GM23338 (cell line): Measurements from ENCODE around the gene FAF1. TPM values are rescaled to one million over a fixed set of nuclear protein-coding genes. Genes with fewer than 3 reads are reported as not detected.

Experiments used
- ATAC-seq: fragments of 200-7000 bp; cut with Tn5 transposase; 3 replicates; pipeline ENCODE4 v1.9.1; 2020
- DNase-seq: peaks from one replicate; pipeline ENCODE4 v3.0.0-alpha.2; 2015; ENCODE audit warnings: low spot score
- H2AFZ ChIP-seq: fragments of 200-600 bp; sonication (generic); 2 replicates; pipeline ENCODE4 v1.8.0; 2016; ENCODE audit warnings: antibody characterized with exemption, mild to moderate bottlenecking, moderate library complexity
- H3F3A ChIP-seq: fragments of 200-600 bp; sonication (generic); replicated peaks from 2 replicates; pipeline ENCODE4 v1.8.0; 2017; ENCODE audit warnings: antibody characterized with exemption, mixed run types, low read depth
- H3K27ac ChIP-seq: fragments of 200-600 bp; sonication (generic); 2 replicates; pipeline ENCODE4 v1.6.1; 2016; ENCODE audit warnings: low read depth
- H3K27me3 ChIP-seq: fragments of 200-600 bp; sonication (generic); 2 replicates; pipeline ENCODE4 v1.8.0; 2016; ENCODE audit warnings: mild to moderate bottlenecking, mixed run types, moderate library complexity; ENCODE audit not compliant: insufficient read depth
- H3K36me3 ChIP-seq: fragments of 200-600 bp; sonication (generic); 2 replicates; pipeline ENCODE4 v1.8.0; 2016; ENCODE audit warnings: mild to moderate bottlenecking; ENCODE audit not compliant: insufficient read depth
- H3K4me1 ChIP-seq: fragments of 200-600 bp; sonication (generic); 2 replicates; pipeline ENCODE4 v1.8.0; 2016; ENCODE audit warnings: mild to moderate bottlenecking, moderate library complexity; ENCODE audit not compliant: insufficient read depth
- H3K4me2 ChIP-seq: fragments of 200-600 bp; sonication (generic); 2 replicates; pipeline ENCODE4 v1.7.1; 2017; ENCODE audit warnings: mixed run types
- H3K4me3 ChIP-seq: fragments of 200-600 bp; sonication (generic); 2 replicates; pipeline ENCODE4 v1.6.1; 2016; ENCODE audit warnings: mixed run types
- H3K79me2 ChIP-seq: fragments of 200-600 bp; sonication (generic); replicated peaks from 2 replicates; pipeline ENCODE4 v1.8.0; 2017; ENCODE audit warnings: mild to moderate bottlenecking; ENCODE audit not compliant: insufficient read depth
- H3K9me2 ChIP-seq: fragments of 200-600 bp; sonication (generic); 2 replicates; pipeline ENCODE4 v1.8.0; 2017; ENCODE audit not compliant: insufficient read depth
- H4K20me1 ChIP-seq: fragments of 200-600 bp; sonication (generic); replicated peaks from 2 replicates; pipeline ENCODE4 v1.8.0; 2017; ENCODE audit warnings: mild to moderate bottlenecking; ENCODE audit not compliant: insufficient read depth
- H3K27ac Mint-ChIP-seq: 2 replicates; pipeline ENCODE4 v1.8.0; 2020; ENCODE audit warnings: inconsistent platforms, mild to moderate bottlenecking, moderate library complexity, mixed read lengths
- H3K27me3 Mint-ChIP-seq: 3 replicates; pipeline ENCODE4 v1.8.0; 2022; ENCODE audit warnings: low read depth, mild to moderate bottlenecking, moderate library complexity, mixed read lengths, inconsistent platforms; ENCODE audit not compliant: insufficient read depth, poor library complexity
- H3K36me3 Mint-ChIP-seq: 3 replicates; pipeline ENCODE4 v1.8.0; 2021; ENCODE audit warnings: low read depth, mild to moderate bottlenecking, inconsistent platforms, moderate library complexity, mixed read lengths
- H3K4me1 Mint-ChIP-seq: 3 replicates; pipeline ENCODE4 v1.8.0; 2020; ENCODE audit warnings: mild to moderate bottlenecking, inconsistent platforms, mixed read lengths
- H3K4me3 Mint-ChIP-seq: 3 replicates; pipeline ENCODE4 v1.8.0; 2021; ENCODE audit warnings: moderate library complexity, mild to moderate bottlenecking, inconsistent platforms, mixed read lengths
- H3K9me3 Mint-ChIP-seq: 3 replicates; pipeline ENCODE4 v1.8.0; 2020; ENCODE audit warnings: moderate library complexity, mild to moderate bottlenecking, inconsistent platforms, mixed read lengths
- CREB1 ChIP-seq: fragments of 250-450 bp; sonication (Bioruptor Pico); IDR thresholded peaks from 2 replicates; pipeline ENCODE4 v1.5.0; 2020; ENCODE audit warnings: low read depth, mild to moderate bottlenecking, moderate library complexity
- EZH2 ChIP-seq: fragments of 200-600 bp; sonication (generic); IDR thresholded peaks from one replicate; pipeline ENCODE4 v1.8.0; 2017; ENCODE audit warnings: antibody characterized with exemption, mild to moderate bottlenecking, low read depth; ENCODE audit not compliant: unreplicated experiment
- EZH2phosphoT487 ChIP-seq: fragments of 200-600 bp; sonication (generic); IDR thresholded peaks from one replicate; pipeline ENCODE4 v1.8.1; 2018; ENCODE audit warnings: antibody characterized with exemption; ENCODE audit not compliant: unreplicated experiment
- JUNB ChIP-seq: IDR thresholded peaks from one replicate; pipeline ENCODE4 v1.6.1; 2016; ENCODE audit warnings: antibody characterized with exemption; ENCODE audit not compliant: unreplicated experiment
- POLR2AphosphoS5 ChIP-seq: IDR thresholded peaks from 2 replicates; pipeline ENCODE4 v1.6.1; 2016; ENCODE audit warnings: antibody characterized with exemption, low read depth
- STAT1 ChIP-seq: IDR thresholded peaks from one replicate; pipeline ENCODE4 v1.6.1; 2016; ENCODE audit warnings: antibody characterized with exemption; ENCODE audit not compliant: unreplicated experiment
- ZNF114 ChIP-seq: fragments of 250-450 bp; sonication (Bioruptor Pico); IDR thresholded peaks from 2 replicates; pipeline ENCODE4 v1.5.0; 2020; ENCODE audit warnings: mild to moderate bottlenecking, moderate library complexity
- ZNF331 ChIP-seq: fragments of 250-450 bp; sonication (Bioruptor Pico); IDR thresholded peaks from 2 replicates; pipeline ENCODE4 v1.5.0; 2020; ENCODE audit warnings: low read depth, mild to moderate bottlenecking, moderate library complexity
- polyA plus RNA-seq: library from polyadenylated mRNA; unstranded; fragments of >200 nt; fragmentation: Nextera tagmentation; extraction: Ambion mirVana; gene quantifications from 2 replicates; pipeline ENCODE4 v1.2.1, GENCODE V29; 2016
- total RNA-seq: library from RNA; depleted of rRNA; stranded (reverse); fragments of >200 nt; shearing (Covaris generic); gene quantifications from 2 replicates; pipeline ENCODE4 v1.2.3, GENCODE V29; 2014
- TF ChIP-seq, protein P1 (sequence below): IDR thresholded peaks from one replicate; pipeline ENCODE4 v1.6.1; 2018; ENCODE audit warnings: antibody characterized with exemption; ENCODE audit not compliant: unreplicated experiment
- TF ChIP-seq, protein P2 (sequence below): IDR thresholded peaks from 2 replicates; pipeline ENCODE4 v1.6.1; 2016; ENCODE audit warnings: antibody characterized with exemption

FAF1 gene
- total and polyA plus RNA-seq, 2 experiments from 2014 or later = 24.1 to 53.2 TPM

- TF ChIP-seq, protein P1, sequence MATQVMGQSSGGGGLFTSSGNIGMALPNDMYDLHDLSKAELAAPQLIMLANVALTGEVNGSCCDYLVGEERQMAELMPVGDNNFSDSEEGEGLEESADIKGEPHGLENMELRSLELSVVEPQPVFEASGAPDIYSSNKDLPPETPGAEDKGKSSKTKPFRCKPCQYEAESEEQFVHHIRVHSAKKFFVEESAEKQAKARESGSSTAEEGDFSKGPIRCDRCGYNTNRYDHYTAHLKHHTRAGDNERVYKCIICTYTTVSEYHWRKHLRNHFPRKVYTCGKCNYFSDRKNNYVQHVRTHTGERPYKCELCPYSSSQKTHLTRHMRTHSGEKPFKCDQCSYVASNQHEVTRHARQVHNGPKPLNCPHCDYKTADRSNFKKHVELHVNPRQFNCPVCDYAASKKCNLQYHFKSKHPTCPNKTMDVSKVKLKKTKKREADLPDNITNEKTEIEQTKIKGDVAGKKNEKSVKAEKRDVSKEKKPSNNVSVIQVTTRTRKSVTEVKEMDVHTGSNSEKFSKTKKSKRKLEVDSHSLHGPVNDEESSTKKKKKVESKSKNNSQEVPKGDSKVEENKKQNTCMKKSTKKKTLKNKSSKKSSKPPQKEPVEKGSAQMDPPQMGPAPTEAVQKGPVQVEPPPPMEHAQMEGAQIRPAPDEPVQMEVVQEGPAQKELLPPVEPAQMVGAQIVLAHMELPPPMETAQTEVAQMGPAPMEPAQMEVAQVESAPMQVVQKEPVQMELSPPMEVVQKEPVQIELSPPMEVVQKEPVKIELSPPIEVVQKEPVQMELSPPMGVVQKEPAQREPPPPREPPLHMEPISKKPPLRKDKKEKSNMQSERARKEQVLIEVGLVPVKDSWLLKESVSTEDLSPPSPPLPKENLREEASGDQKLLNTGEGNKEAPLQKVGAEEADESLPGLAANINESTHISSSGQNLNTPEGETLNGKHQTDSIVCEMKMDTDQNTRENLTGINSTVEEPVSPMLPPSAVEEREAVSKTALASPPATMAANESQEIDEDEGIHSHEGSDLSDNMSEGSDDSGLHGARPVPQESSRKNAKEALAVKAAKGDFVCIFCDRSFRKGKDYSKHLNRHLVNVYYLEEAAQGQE = no peak
- TF ChIP-seq ZNF114 (CRISPR knock-in tag) (no peak), STAT1 (no peak), JUNB (no peak), ZNF331 (CRISPR knock-in tag) (no peak), EZH2phosphoT487 (no peak), POLR2AphosphoS5 (no peak), CREB1 (CRISPR knock-in tag) (no peak)
- TF ChIP-seq, protein P2, sequence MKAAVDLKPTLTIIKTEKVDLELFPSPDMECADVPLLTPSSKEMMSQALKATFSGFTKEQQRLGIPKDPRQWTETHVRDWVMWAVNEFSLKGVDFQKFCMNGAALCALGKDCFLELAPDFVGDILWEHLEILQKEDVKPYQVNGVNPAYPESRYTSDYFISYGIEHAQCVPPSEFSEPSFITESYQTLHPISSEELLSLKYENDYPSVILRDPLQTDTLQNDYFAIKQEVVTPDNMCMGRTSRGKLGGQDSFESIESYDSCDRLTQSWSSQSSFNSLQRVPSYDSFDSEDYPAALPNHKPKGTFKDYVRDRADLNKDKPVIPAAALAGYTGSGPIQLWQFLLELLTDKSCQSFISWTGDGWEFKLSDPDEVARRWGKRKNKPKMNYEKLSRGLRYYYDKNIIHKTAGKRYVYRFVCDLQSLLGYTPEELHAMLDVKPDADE = no peak
Observed at GRCh38 chr1:50973255-50973654, 13.2 kb upstream of the FAF1 start (continued).

DNA sequence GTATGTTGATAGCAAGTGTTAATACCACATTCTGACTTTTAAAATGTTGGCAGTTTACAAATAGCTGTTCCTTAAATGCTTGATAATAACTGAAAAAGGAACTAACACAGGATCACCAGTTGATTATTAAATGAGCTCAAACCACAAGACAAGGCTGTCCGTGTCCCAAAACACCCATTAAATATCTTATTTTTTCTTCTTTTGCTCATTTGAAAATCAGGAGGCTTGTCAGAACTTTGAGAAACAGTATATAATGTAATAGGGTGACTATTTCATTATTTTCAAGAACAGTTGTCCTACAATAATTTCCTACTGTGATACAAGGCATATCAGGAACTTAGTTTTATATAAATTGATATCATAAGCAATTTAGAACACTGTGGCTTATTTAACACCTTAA, 12.7 kb upstream of the FAF1 start:
- no peak for DNase-seq
- peaks cover 41% of the 10 kb centered on the region for H3F3A ChIP-seq
- H3K9me2 ChIP-seq = no peaks in the 10 kb centered on the region
- no peak overlapping the region for H3K4me3 ChIP-seq
- peaks cover 39% of the 10 kb centered on the region for H3K4me1 ChIP-seq
- peaks cover 45% of the 10 kb centered on the region for H4K20me1 ChIP-seq
- no peak for TF ChIP-seq ZNF114 (CRISPR knock-in tag)
- TF ChIP-seq EZH2 = peak; percentile 17
- no peak overlapping the region for H3K4me2 ChIP-seq
- no peak overlapping the region for H3K4me3 Mint-ChIP-seq
- no peaks in the 10 kb centered on the region for H3K36me3 ChIP-seq
- no peak for ATAC-seq
- peaks cover 99% of the 10 kb centered on the region for H3K27me3 ChIP-seq
- no peaks in the 10 kb centered on the region for H3K36me3 Mint-ChIP-seq
- H3K27ac ChIP-seq = no peak overlapping the region
- H2AFZ ChIP-seq = no peak overlapping the region
- peaks cover 93% of the 10 kb centered on the region for H3K27me3 Mint-ChIP-seq
- H3K9me3 Mint-ChIP-seq = no peaks in the 10 kb centered on the region; the same call in 2 of the 3 replicates
- H3K4me1 Mint-ChIP-seq = peaks cover 24% of the 10 kb centered on the region
- H3K79me2 ChIP-seq = no peaks in the 10 kb centered on the region
- H3K27ac Mint-ChIP-seq = no peak overlapping the region
